GM06990 (cell line): ENCODE results near the gene IL1RL2.

Source experiments
- DNase-seq: peaks from one replicate; pipeline ENCODE4 v3.0.0-alpha.2; 2011; ENCODE audit not compliant: insufficient read length; ENCODE audit errors: extremely low read depth
- H3K27me3 ChIP-seq: replicated peaks from 2 replicates; pipeline ENCODE4 v1.6.0; 2011; ENCODE audit warnings: low read length; ENCODE audit not compliant: control insufficient read depth, insufficient read depth
- H3K36me3 ChIP-seq: 2 replicates; pipeline ENCODE4 v1.5.1; 2011; ENCODE audit warnings: low read length; ENCODE audit not compliant: control insufficient read depth, insufficient read depth
- H3K4me3 ChIP-seq: replicated peaks from 2 replicates; pipeline ENCODE4 v1.5.1; 2011; ENCODE audit warnings: low read depth, mild to moderate bottlenecking, control low read depth, low read length
- TF ChIP-seq, protein P1 (sequence below): IDR thresholded peaks from 2 replicates; pipeline ENCODE4 v1.5.1; 2011; ENCODE audit warnings: low read length, control low read depth, mild to moderate bottlenecking, inconsistent platforms; ENCODE audit not compliant: insufficient read depth, poor library complexity, severe bottlenecking

Gene IL1RL2

DNA sequence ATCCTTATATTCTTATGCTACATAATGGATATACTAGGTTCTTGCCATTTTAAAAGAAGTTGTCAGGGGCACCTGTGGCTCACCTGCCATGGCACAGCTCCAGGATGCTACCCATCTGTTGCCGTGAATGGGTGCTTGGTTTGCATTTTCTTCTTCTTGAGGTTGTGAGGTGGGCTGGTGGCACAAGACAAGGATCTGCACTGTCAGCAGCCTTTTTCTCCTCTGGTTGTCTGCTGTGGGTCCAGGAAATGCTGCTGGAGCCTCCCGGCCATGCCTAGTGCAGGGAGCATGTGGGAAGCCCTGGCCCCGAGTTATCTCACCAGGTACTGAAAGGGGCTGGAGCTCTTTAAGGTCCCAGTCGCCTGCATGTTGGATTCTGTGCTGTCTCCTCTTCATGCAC lies 41.7 kb upstream of the IL1RL2 start:
- no peaks in the 10 kb centered on the region; the same call in 1 of the 2 replicates for H3K36me3 ChIP-seq
- H3K4me3 ChIP-seq, result no peak overlapping the region
- TF ChIP-seq, protein P1, sequence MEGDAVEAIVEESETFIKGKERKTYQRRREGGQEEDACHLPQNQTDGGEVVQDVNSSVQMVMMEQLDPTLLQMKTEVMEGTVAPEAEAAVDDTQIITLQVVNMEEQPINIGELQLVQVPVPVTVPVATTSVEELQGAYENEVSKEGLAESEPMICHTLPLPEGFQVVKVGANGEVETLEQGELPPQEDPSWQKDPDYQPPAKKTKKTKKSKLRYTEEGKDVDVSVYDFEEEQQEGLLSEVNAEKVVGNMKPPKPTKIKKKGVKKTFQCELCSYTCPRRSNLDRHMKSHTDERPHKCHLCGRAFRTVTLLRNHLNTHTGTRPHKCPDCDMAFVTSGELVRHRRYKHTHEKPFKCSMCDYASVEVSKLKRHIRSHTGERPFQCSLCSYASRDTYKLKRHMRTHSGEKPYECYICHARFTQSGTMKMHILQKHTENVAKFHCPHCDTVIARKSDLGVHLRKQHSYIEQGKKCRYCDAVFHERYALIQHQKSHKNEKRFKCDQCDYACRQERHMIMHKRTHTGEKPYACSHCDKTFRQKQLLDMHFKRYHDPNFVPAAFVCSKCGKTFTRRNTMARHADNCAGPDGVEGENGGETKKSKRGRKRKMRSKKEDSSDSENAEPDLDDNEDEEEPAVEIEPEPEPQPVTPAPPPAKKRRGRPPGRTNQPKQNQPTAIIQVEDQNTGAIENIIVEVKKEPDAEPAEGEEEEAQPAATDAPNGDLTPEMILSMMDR, result no peak
- no peaks in the 10 kb centered on the region for H3K27me3 ChIP-seq
- no peak for DNase-seq

DNA sequence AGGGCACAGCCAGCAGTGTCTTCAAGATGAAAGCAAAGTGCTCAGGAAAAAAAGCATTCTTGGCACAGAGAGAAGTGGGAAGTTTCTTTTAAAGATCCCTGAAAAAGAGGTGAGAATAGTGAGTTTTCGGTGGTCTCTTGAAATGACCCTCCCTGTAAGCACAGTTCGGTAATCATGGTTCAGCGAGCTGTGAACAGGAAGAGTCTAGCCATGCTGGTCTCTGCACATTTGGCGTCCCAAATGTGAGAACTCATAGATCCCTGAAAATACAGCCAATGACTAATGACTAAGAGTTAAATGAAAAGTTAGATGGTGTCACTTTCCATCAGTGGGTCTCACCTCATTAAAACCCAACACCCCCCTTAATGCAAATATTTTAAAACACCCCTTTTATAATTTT lies 40.9 kb upstream of the IL1RL2 start:
- TF ChIP-seq, protein P1, result no peak
- Histone ChIP-seq H3K27me3 (no peaks in the 10 kb centered on the region), H3K36me3 (no peaks in the 10 kb centered on the region; the same call in 1 of the 2 replicates), H3K4me3 (no peak overlapping the region)
- no peak for DNase-seq

DNA sequence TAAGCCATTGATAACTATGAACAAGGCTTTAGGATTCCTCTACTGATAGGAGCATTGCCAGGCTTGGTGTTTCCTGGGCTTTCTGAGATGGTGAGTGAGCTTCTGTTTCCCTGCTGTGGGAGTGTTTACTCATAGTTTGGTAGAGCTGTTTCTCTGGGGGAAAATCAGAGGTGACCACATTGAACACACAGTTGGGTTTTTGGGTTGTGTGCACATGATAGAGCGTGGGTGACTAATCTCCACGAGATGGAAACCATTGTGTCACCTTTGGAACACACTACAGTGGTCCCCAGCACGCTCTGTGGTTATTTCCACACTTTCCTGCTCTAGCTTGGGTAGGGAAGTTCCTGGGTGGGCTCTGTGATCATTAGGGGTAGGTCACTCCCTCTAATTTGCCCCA lies 38.9 kb upstream of the IL1RL2 start:
- H3K36me3 ChIP-seq, result no peaks in the 10 kb centered on the region; the same call in 1 of the 2 replicates
- no peak for DNase-seq
- no peaks in the 10 kb centered on the region for H3K27me3 ChIP-seq
- no peak overlapping the region for H3K4me3 ChIP-seq
- TF ChIP-seq, protein P1, result no peak

DNA sequence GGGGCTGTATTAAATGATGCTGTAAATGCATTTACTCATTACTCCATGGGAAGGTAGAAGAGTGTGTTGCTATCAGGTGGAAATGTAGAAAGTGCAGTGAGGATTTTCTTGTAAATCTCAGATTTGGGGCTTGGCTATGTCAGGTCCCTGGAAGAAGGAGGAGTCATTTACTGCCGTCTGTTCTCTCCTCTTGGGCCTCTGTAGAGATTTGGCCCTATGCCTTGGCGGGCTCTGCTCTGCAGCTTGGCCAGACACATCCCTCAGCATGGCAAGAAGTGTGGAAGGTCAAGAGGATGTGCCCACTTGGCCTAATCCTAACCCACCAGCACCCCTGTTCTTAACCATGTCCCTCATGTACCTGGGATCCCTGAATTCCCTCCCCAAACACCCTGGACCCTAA lies 37.6 kb upstream of the IL1RL2 start:
- Histone ChIP-seq H3K4me3 (no peak overlapping the region), H3K36me3 (no peaks in the 10 kb centered on the region; the same call in 1 of the 2 replicates), H3K27me3 (no peaks in the 10 kb centered on the region)
- TF ChIP-seq, protein P1, result no peak
- no peak for DNase-seq

DNA sequence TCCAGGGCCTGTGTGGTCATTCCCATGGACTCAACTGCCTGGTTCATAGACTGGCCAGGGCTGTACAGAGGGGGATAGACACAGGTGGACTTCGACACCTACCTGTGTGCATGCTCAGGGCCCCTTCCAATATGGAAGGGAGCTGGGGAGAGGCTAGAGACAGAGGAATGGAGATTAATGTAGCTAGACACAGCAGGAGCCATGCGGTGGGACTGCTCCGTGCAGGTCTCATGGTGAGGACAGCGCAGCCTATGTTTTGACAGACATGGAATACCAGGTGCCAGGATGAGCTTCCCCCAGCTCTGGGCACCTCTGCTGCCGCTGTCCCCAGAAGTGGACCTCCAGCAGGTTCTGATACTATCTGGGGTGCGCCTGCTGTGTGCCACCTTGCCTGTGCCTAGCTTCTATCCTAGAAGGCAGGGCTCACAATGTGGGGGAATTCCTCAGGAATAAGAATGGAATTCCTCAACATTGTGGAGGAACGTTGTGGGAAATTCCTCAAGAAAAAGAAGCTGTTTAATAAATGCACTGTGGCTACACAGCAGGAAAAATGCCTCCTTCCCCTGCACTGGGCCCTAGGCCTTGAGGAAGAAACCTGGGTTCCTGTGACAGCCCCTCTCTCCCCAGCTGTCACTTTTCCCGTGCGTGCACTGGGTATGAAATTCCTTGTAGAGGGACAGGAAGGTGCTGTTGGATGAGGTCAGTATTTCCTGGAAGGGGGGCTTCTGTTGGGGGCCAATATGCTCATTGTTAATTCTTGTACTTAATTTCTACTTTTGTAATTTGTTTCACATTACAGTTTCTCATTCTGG lies 37.0 kb upstream of the IL1RL2 start:
- H3K36me3 ChIP-seq, result no peaks in the 10 kb centered on the region; the same call in 1 of the 2 replicates
- TF ChIP-seq, protein P1, result no peak
- no peak overlapping the region for H3K4me3 ChIP-seq
- H3K27me3 ChIP-seq, result no peaks in the 10 kb centered on the region
- no peak for DNase-seq

DNA sequence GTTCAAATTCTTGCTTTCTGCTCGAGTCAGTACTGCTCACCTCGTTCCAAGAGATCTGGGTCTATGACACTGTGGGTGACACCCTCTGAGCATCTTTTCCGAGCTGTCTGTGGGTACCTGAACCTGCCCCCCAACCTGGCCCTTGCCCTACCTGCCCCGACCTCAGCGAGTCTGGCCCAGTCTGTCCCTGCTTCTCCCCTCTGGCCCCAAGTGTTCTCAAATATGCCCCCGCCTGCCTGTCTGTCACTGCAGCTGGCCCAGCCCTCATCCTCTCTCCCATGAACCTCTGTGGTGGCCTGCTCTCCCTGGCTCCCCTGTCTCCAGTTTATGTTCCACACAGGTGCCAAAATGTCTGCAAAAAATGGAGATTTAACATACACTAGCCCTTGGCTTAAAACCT lies 32.5 kb upstream of the IL1RL2 start:
- TF ChIP-seq, protein P1, result no peak
- no peaks in the 10 kb centered on the region for H3K27me3 ChIP-seq
- no peak overlapping the region for H3K4me3 ChIP-seq
- no peaks in the 10 kb centered on the region for H3K36me3 ChIP-seq
- DNase-seq, result no peak
